Neural progenitor cell (in vitro differentiated cells): Measurements from ENCODE around the gene LOXHD1. TPM values are rescaled to one million over a fixed set of nuclear protein-coding genes. Genes with fewer than 3 reads are reported as not detected.

Experiments used
- DNase-seq: peaks from one replicate; pipeline ENCODE4 v3.0.0-alpha.2; 2016; ENCODE audit warnings: low spot score
- H2AFZ ChIP-seq: fragments of 200-600 bp; sonication (generic); replicated peaks from 2 replicates; pipeline ENCODE4 v1.6.1; 2016; ENCODE audit warnings: antibody characterized with exemption
- H3F3A ChIP-seq: fragments of 200-600 bp; sonication (generic); 2 replicates; pipeline ENCODE4 v1.6.1; 2016; ENCODE audit warnings: antibody characterized with exemption, low read depth
- H3K27ac ChIP-seq: fragments of 200-600 bp; sonication (generic); 2 replicates; pipeline ENCODE4 v1.5.1; 2016; ENCODE audit warnings: mild to moderate bottlenecking
- H3K27me3 ChIP-seq: fragments of 200-600 bp; sonication (generic); 2 replicates; pipeline ENCODE4 v1.6.1; 2016; ENCODE audit warnings: mild to moderate bottlenecking, moderate library complexity
- H3K36me3 ChIP-seq: fragments of 200-600 bp; sonication (generic); 2 replicates; pipeline ENCODE4 v1.5.1; 2016
- H3K4me1 ChIP-seq: fragments of 200-600 bp; sonication (generic); 2 replicates; pipeline ENCODE4 v1.6.1; 2016; ENCODE audit warnings: mixed run types
- H3K4me2 ChIP-seq: fragments of 200-600 bp; sonication (generic); 2 replicates; pipeline ENCODE4 v1.6.1; 2016
- H3K4me3 ChIP-seq: fragments of 200-600 bp; sonication (generic); 2 replicates; pipeline ENCODE4 v1.5.1; 2016
- H3K79me2 ChIP-seq: fragments of 200-600 bp; sonication (generic); 2 replicates; pipeline ENCODE4 v1.6.1; 2016; ENCODE audit warnings: low read depth
- H3K9ac ChIP-seq: fragments of 200-600 bp; sonication (generic); 2 replicates; pipeline ENCODE4 v1.6.1; 2016
- H3K9me3 ChIP-seq: fragments of 200-600 bp; sonication (generic); 2 replicates; pipeline ENCODE4 v1.5.1; 2016; ENCODE audit warnings: low read depth
- H4K20me1 ChIP-seq: fragments of 200-600 bp; sonication (generic); 2 replicates; pipeline ENCODE4 v1.6.1; 2016; ENCODE audit warnings: low read depth
- H3K27ac Mint-ChIP-seq: 3 replicates; pipeline ENCODE4 v1.8.0; 2021; ENCODE audit warnings: mixed read lengths
- H3K27me3 Mint-ChIP-seq: 2 replicates; pipeline ENCODE4 v1.8.0; 2022; ENCODE audit warnings: low read depth, mild to moderate bottlenecking, inconsistent platforms, moderate library complexity, mixed read lengths; ENCODE audit not compliant: insufficient read depth
- H3K36me3 Mint-ChIP-seq: 3 replicates; pipeline ENCODE4 v1.8.0; 2021; ENCODE audit warnings: mixed read lengths
- H3K4me1 Mint-ChIP-seq: 3 replicates; pipeline ENCODE4 v1.8.0; 2021; ENCODE audit warnings: mixed read lengths
- H3K4me3 Mint-ChIP-seq: 3 replicates; pipeline ENCODE4 v1.8.0; 2021; ENCODE audit warnings: mild to moderate bottlenecking, moderate library complexity, mixed read lengths
- H3K9me3 Mint-ChIP-seq: 3 replicates; pipeline ENCODE4 v1.8.0; 2020; ENCODE audit warnings: mixed read lengths
- EZH2 ChIP-seq: fragments of 200-600 bp; sonication (generic); IDR thresholded peaks from 2 replicates; pipeline ENCODE4 v1.6.1; 2017; ENCODE audit warnings: antibody characterized with exemption, mild to moderate bottlenecking, moderate library complexity
- EZH2phosphoT487 ChIP-seq: fragments of 200-600 bp; sonication (generic); IDR thresholded peaks from 2 replicates; pipeline ENCODE4 v1.6.1; 2017; ENCODE audit warnings: antibody characterized with exemption
- total RNA-seq: library from RNA; depleted of rRNA; stranded (reverse); fragments of >200 nt; gene quantifications from 2 replicates; pipeline ENCODE4 v1.2.3, GENCODE V29; 2015; ENCODE audit warnings: low replicate concordance
- TF ChIP-seq, protein P1 (sequence below): fragments of 200-600 bp; sonication (generic); IDR thresholded peaks from 2 replicates; pipeline ENCODE4 v1.5.1; 2017; ENCODE audit warnings: antibody characterized with exemption, mild to moderate bottlenecking

LOXHD1 gene
- total RNA-seq, 1 donor from 2014 or later = not detected

DNA sequence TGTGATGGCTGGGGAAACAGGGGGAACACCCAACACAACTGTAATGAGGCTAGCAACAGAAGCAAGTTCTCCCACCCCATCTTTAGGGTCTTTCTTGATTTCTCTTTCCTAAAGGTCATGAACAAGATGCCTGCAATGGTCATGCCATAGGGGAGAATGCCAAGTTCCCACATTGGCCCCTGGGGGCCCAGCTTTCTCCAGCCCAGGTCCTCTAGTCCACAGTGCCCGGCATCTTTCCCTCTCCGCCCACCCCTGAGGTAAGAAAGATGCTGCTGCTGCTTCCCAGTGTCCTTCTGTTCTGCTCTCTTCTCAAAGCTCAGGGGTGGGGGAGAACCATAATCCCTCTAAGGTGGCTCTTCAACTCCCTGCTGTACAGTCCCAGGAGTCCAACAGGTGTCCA, 78.0 kb downstream of the LOXHD1 start:
- Histone ChIP-seq H3K9me3 (peaks cover 9% of the 10 kb centered on the region), H3K27ac (no peak overlapping the region), H3K9ac (no peak overlapping the region), H2AFZ (no peak overlapping the region), H4K20me1 (no peaks in the 10 kb centered on the region), H3K4me3 (no peak overlapping the region), H3K4me1 (no peaks in the 10 kb centered on the region), H3F3A (no peaks in the 10 kb centered on the region), H3K36me3 (no peaks in the 10 kb centered on the region), H3K79me2 (no peaks in the 10 kb centered on the region), H3K27me3 (no peaks in the 10 kb centered on the region), H3K4me2 (no peak overlapping the region)
- H3K27me3 Mint-ChIP-seq = peaks cover 4% of the 10 kb centered on the region
- no peak overlapping the region for H3K27ac Mint-ChIP-seq
- no peak overlapping the region for H3K4me3 Mint-ChIP-seq
- TF ChIP-seq EZH2 (no peak), EZH2phosphoT487 (no peak)
- TF ChIP-seq, protein P1, sequence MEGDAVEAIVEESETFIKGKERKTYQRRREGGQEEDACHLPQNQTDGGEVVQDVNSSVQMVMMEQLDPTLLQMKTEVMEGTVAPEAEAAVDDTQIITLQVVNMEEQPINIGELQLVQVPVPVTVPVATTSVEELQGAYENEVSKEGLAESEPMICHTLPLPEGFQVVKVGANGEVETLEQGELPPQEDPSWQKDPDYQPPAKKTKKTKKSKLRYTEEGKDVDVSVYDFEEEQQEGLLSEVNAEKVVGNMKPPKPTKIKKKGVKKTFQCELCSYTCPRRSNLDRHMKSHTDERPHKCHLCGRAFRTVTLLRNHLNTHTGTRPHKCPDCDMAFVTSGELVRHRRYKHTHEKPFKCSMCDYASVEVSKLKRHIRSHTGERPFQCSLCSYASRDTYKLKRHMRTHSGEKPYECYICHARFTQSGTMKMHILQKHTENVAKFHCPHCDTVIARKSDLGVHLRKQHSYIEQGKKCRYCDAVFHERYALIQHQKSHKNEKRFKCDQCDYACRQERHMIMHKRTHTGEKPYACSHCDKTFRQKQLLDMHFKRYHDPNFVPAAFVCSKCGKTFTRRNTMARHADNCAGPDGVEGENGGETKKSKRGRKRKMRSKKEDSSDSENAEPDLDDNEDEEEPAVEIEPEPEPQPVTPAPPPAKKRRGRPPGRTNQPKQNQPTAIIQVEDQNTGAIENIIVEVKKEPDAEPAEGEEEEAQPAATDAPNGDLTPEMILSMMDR = no peak
- no peaks in the 10 kb centered on the region for H3K36me3 Mint-ChIP-seq
- H3K9me3 Mint-ChIP-seq = peaks cover 16% of the 10 kb centered on the region
- no peaks in the 10 kb centered on the region for H3K4me1 Mint-ChIP-seq
- no peak for DNase-seq

DNA sequence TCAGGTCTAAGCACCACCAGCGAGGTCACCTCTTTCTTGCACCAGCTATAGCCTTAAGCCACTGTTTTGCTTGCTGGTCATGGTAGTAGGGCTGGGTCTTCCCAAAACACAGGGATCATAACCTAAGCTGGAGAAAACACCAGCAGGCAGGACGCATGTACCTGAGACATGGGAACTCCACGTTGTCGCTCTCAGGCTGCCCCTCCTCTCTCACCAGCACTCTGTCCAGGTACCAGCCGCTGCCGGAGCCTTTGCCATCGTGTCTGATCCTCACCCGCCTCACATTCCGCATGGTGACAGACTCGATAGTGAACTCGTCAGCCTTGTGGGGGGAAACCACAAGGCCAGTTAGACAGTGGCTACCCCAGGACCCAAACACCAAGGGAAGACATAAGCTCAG, 79.5 kb downstream of the LOXHD1 start:
- Histone ChIP-seq H3K79me2 (no peaks in the 10 kb centered on the region), H3K4me1 (no peaks in the 10 kb centered on the region), H3F3A (no peaks in the 10 kb centered on the region), H2AFZ (no peak overlapping the region), H3K36me3 (no peaks in the 10 kb centered on the region), H4K20me1 (no peaks in the 10 kb centered on the region), H3K27me3 (no peaks in the 10 kb centered on the region), H3K27ac (no peak overlapping the region), H3K9me3 (peaks cover 9% of the 10 kb centered on the region), H3K4me2 (no peak overlapping the region), H3K9ac (no peak overlapping the region), H3K4me3 (no peak overlapping the region)
- no peak for DNase-seq
- TF ChIP-seq, protein P1 = no peak
- TF ChIP-seq EZH2phosphoT487 = no peak
- no peak for TF ChIP-seq EZH2
- Mint-ChIP-seq H3K27me3 (peaks cover 8% of the 10 kb centered on the region), H3K4me1 (no peaks in the 10 kb centered on the region), H3K4me3 (no peak overlapping the region), H3K27ac (no peak overlapping the region), H3K36me3 (no peaks in the 10 kb centered on the region), H3K9me3 (peaks cover 16% of the 10 kb centered on the region)

DNA sequence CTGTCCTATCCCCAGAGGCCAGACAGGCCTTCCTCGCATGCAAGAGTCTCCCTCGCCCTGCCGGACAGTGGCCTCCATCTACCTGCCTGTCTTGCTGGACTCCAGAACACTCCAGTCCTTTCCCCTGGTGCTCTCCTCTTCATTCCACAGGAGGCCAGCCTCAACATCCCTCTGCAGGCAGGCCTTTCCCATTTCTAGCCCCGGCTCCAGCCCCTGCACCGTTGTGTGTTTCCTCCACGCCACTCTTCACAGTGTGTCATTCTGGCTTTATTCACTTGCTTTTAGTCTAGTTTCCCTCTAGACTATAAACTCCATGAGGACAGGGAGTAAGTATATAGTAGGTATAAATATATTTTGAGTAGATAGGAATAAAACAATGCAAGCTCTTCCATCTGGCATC, 81.2 kb downstream of the LOXHD1 start:
- Histone ChIP-seq H3K4me1 (no peaks in the 10 kb centered on the region), H3K4me3 (no peak overlapping the region), H2AFZ (no peak overlapping the region), H3K27ac (no peak overlapping the region), H3K4me2 (no peak overlapping the region), H4K20me1 (no peaks in the 10 kb centered on the region), H3K27me3 (no peaks in the 10 kb centered on the region), H3K9me3 (no peaks in the 10 kb centered on the region), H3K36me3 (no peaks in the 10 kb centered on the region), H3K79me2 (no peaks in the 10 kb centered on the region), H3F3A (no peaks in the 10 kb centered on the region), H3K9ac (no peak overlapping the region)
- TF ChIP-seq EZH2phosphoT487 = no peak
- TF ChIP-seq, protein P1 = no peak
- Mint-ChIP-seq H3K9me3 (peaks cover 9% of the 10 kb centered on the region), H3K4me3 (no peak overlapping the region), H3K36me3 (no peaks in the 10 kb centered on the region), H3K4me1 (no peaks in the 10 kb centered on the region), H3K27ac (no peak overlapping the region), H3K27me3 (peaks cover 8% of the 10 kb centered on the region)
- no peak for DNase-seq

DNA sequence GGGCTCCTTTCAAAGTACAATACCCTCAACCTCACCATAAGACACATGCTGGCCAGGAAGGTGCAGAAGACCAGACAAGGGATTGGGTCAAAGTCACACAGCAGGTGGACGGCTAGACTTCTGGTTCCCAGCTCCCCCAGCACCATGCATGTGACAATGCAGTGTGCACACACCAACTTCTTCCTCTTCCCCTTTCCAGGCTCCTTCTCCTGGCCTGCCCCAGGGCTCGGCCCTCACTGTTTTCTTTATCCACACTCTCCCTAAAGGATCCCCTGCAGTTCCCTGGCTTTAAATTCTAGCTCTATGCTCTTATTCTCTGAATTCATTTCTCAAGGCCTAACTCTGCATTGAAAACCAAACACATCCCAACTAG, 82.3 kb downstream of the LOXHD1 start:
- Mint-ChIP-seq H3K9me3 (peaks cover 3% of the 10 kb centered on the region), H3K4me1 (no peaks in the 10 kb centered on the region), H3K36me3 (no peaks in the 10 kb centered on the region), H3K27me3 (peaks cover 7% of the 10 kb centered on the region), H3K27ac (peak overlapping the region; percentile 17), H3K4me3 (no peak overlapping the region)
- no peak for TF ChIP-seq EZH2
- TF ChIP-seq EZH2phosphoT487 = no peak
- TF ChIP-seq, protein P1 = no peak
- Histone ChIP-seq H4K20me1 (no peaks in the 10 kb centered on the region), H3K36me3 (no peaks in the 10 kb centered on the region), H3K4me3 (no peak overlapping the region), H3K4me2 (no peak overlapping the region), H3K4me1 (no peaks in the 10 kb centered on the region), H3K9ac (no peak overlapping the region), H2AFZ (no peak overlapping the region), H3K9me3 (no peaks in the 10 kb centered on the region), H3K27me3 (no peaks in the 10 kb centered on the region), H3F3A (no peaks in the 10 kb centered on the region), H3K27ac (no peak overlapping the region), H3K79me2 (no peaks in the 10 kb centered on the region)
- no peak for DNase-seq
